Measurements from ENCODE around the gene KCTD2. TPM values are rescaled to one million over a fixed set of nuclear protein-coding genes. Genes with fewer than 3 reads are reported as not detected.

KCTD2 gene
- total and polyA plus RNA-seq, 2 of the 13 experiments (the other 11 are each of a cell fraction or from before 2014, with no cell fraction given) = 28.3 to 32.6 TPM

- TF ChIP-seq, protein P1, sequence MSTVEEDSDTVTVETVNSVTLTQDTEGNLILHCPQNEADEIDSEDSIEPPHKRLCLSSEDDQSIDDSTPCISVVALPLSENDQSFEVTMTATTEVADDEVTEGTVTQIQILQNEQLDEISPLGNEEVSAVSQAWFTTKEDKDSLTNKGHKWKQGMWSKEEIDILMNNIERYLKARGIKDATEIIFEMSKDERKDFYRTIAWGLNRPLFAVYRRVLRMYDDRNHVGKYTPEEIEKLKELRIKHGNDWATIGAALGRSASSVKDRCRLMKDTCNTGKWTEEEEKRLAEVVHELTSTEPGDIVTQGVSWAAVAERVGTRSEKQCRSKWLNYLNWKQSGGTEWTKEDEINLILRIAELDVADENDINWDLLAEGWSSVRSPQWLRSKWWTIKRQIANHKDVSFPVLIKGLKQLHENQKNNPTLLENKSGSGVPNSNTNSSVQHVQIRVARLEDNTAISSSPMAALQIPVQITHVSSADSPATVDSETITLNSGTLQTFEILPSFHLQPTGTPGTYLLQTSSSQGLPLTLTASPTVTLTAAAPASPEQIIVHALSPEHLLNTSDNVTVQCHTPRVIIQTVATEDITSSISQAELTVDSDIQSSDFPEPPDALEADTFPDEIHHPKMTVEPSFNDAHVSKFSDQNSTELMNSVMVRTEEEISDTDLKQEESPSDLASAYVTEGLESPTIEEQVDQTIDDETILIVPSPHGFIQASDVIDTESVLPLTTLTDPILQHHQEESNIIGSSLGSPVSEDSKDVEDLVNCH (CRISPR knock-in tag; IDR thresholded peaks at IDR 0.05) = no peak
- TF ChIP-seq GPN1 (CRISPR knock-in tag; IDR thresholded peaks at IDR 0.05; ENCODE audit: borderline replicate concordance) = no peak
- peak; percentile 69 for TF ChIP-seq ELF1 (CRISPR knock-in tag; IDR thresholded peaks at IDR 0.05)
- peak; percentile 89 for TF ChIP-seq TBL1XR1 (IDR thresholded peaks at IDR 0.05; ENCODE audit: borderline replicate concordance, low read length, partially characterized antibody)
- peak; percentile 75 for TF ChIP-seq CREM (IDR thresholded peaks at IDR 0.05)
- TF ChIP-seq CREM (CRISPR knock-in tag; IDR thresholded peaks at IDR 0.05) = no peak
- TF ChIP-seq ZNF775 (CRISPR knock-in tag; IDR thresholded peaks at IDR 0.05; ENCODE audit: borderline replicate concordance) = no peak
- TF ChIP-seq ERF (CRISPR knock-in tag; IDR thresholded peaks at IDR 0.05) = peak; percentile 99
- no peak for TF ChIP-seq ZSCAN30 (CRISPR knock-in tag; IDR thresholded peaks at IDR 0.05)
- no peak for TF ChIP-seq KLF13 (CRISPR knock-in tag; IDR thresholded peaks at IDR 0.05)
- no peak for TF ChIP-seq ZNF235 (CRISPR knock-in tag; IDR thresholded peaks at IDR 0.05; ENCODE audit: borderline replicate concordance)
- TF ChIP-seq, protein P2, sequence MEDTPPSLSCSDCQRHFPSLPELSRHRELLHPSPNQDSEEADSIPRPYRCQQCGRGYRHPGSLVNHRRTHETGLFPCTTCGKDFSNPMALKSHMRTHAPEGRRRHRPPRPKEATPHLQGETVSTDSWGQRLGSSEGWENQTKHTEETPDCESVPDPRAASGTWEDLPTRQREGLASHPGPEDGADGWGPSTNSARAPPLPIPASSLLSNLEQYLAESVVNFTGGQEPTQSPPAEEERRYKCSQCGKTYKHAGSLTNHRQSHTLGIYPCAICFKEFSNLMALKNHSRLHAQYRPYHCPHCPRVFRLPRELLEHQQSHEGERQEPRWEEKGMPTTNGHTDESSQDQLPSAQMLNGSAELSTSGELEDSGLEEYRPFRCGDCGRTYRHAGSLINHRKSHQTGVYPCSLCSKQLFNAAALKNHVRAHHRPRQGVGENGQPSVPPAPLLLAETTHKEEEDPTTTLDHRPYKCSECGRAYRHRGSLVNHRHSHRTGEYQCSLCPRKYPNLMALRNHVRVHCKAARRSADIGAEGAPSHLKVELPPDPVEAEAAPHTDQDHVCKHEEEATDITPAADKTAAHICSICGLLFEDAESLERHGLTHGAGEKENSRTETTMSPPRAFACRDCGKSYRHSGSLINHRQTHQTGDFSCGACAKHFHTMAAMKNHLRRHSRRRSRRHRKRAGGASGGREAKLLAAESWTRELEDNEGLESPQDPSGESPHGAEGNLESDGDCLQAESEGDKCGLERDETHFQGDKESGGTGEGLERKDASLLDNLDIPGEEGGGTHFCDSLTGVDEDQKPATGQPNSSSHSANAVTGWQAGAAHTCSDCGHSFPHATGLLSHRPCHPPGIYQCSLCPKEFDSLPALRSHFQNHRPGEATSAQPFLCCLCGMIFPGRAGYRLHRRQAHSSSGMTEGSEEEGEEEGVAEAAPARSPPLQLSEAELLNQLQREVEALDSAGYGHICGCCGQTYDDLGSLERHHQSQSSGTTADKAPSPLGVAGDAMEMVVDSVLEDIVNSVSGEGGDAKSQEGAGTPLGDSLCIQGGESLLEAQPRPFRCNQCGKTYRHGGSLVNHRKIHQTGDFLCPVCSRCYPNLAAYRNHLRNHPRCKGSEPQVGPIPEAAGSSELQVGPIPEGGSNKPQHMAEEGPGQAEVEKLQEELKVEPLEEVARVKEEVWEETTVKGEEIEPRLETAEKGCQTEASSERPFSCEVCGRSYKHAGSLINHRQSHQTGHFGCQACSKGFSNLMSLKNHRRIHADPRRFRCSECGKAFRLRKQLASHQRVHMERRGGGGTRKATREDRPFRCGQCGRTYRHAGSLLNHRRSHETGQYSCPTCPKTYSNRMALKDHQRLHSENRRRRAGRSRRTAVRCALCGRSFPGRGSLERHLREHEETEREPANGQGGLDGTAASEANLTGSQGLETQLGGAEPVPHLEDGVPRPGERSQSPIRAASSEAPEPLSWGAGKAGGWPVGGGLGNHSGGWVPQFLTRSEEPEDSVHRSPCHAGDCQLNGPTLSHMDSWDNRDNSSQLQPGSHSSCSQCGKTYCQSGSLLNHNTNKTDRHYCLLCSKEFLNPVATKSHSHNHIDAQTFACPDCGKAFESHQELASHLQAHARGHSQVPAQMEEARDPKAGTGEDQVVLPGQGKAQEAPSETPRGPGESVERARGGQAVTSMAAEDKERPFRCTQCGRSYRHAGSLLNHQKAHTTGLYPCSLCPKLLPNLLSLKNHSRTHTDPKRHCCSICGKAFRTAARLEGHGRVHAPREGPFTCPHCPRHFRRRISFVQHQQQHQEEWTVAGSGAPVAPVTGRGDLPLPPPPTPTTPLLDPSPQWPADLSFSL (CRISPR knock-in tag; IDR thresholded peaks at IDR 0.05) = peak; percentile 50; the same call in 1 of the 2 replicates
- peak; percentile 98 for TF ChIP-seq HDAC2 (CRISPR knock-in tag; IDR thresholded peaks at IDR 0.05)
- TF ChIP-seq, protein P3, sequence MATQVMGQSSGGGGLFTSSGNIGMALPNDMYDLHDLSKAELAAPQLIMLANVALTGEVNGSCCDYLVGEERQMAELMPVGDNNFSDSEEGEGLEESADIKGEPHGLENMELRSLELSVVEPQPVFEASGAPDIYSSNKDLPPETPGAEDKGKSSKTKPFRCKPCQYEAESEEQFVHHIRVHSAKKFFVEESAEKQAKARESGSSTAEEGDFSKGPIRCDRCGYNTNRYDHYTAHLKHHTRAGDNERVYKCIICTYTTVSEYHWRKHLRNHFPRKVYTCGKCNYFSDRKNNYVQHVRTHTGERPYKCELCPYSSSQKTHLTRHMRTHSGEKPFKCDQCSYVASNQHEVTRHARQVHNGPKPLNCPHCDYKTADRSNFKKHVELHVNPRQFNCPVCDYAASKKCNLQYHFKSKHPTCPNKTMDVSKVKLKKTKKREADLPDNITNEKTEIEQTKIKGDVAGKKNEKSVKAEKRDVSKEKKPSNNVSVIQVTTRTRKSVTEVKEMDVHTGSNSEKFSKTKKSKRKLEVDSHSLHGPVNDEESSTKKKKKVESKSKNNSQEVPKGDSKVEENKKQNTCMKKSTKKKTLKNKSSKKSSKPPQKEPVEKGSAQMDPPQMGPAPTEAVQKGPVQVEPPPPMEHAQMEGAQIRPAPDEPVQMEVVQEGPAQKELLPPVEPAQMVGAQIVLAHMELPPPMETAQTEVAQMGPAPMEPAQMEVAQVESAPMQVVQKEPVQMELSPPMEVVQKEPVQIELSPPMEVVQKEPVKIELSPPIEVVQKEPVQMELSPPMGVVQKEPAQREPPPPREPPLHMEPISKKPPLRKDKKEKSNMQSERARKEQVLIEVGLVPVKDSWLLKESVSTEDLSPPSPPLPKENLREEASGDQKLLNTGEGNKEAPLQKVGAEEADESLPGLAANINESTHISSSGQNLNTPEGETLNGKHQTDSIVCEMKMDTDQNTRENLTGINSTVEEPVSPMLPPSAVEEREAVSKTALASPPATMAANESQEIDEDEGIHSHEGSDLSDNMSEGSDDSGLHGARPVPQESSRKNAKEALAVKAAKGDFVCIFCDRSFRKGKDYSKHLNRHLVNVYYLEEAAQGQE (IDR thresholded peaks at IDR 0.05; ENCODE audit: borderline replicate concordance in 1 of 2, low read depth in 1 of 2, low read length in 2 of 2) = peak in 1 of 2 experiments; percentile 32; a peak in 1 of 4 replicates
- TF ChIP-seq FOXM1 (CRISPR knock-in tag; IDR thresholded peaks at IDR 0.05) = no peak
- peak; percentile 67; the same call in 1 of the 2 replicates for TF ChIP-seq NR1H2 (CRISPR knock-in tag; IDR thresholded peaks at IDR 0.05; ENCODE audit: borderline replicate concordance, low read depth)
Measured at GRCh38 chr17:75084039-75084660, 37.1 kb downstream of the KCTD2 start (continued).

All from HepG2 (cell line).